Measurements from ENCODE around the gene IL1R2.

- TF ChIP-seq POLR2A (IDR thresholded peaks at IDR 0.05) (no peak), CTCF (IDR thresholded peaks at IDR 0.05) (no peak), POLR2AphosphoS5 (IDR thresholded peaks at IDR 0.05) (no peak), EP300 (IDR thresholded peaks at IDR 0.05) (no peak)
These were observed 43.2 kb downstream of the IL1R2 start for GRCh38 chr2:102034683-102035548.

All from suprapubic skin (tissue), 4 donors.